ENCODE data around the gene KCNH1.

Gene KCNH1

GRCh38 chr1:210707300-210708240, 426.4 kb downstream of the KCNH1 start:
- DNase-seq: no peak

DNA sequence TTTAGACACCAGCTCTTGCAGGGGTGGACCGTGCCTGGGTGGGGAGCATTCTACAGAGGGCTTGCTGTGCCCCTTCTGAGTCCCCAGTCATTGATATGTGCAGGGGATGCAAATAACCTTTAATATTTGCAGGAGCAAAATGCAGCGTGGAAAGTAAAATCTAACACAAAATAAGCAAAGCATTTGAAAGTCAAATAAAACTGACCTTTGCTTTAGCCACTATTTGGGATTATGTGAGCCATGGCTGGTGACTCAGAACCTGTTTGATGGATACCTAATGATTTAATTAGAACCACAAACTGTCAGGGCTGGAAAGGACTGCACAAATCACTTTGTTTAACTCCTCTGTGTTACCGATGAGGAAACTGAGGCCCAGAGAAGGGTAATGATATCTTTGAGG, 427.7 kb downstream of the KCNH1 start:
- no peak for DNase-seq

GRCh38 chr1:210705086-210705485, 428.9 kb downstream of the KCNH1 start:
- no peak for DNase-seq

- DNase-seq: no peak
These were observed 430.4 kb downstream of the KCNH1 start for GRCh38 chr1:210703593-210703992.

- DNase-seq: no peak
These were observed 431.4 kb downstream of the KCNH1 start for GRCh38 chr1:210702506-210702905.

- no peak for DNase-seq
These were observed 433.4 kb downstream of the KCNH1 start for GRCh38 chr1:210700511-210700910.

GRCh38 chr1:210700083-210700482, 433.9 kb downstream of the KCNH1 start:
- no peak for DNase-seq

DNA sequence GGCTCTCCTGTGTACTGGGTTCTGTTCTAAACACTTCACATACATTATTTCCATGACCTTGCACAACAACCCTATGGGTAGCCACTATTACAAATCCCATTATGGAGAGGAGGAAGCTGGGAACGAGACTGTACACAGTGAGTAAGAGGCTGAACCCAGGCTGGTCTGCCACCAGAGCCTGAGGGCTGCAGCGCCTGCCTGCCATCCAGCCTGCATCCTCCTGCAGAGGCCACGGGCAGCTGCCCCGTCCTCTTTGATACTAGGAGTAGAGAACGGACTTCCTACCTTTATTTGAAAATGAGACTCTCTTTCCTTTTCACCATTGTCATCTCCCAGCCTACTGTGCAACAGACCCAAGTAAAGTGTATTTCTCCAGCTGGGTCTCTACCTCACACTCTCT, 435.3 kb downstream of the KCNH1 start:
- DNase-seq: no peak

DNA sequence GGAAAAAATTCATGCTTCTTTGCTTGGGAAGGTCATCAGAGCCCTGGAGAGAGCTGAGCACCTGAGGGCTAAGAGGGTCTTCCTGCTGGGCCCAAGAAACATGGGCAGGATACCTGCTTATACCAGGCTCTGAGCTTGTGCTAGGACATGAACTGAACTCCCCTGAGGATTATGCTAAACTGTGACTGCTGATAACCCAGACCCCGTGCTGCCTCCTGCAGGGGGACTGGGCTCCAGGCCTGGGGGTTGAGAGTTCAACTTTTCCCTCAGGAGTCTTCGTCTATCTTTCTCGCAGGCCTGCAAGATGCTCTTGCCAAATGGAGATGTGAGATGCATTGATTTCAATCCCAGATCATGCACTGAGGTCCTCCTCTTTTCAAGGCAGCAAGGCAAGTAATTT, 436.8 kb downstream of the KCNH1 start:
- DNase-seq: no peak

DNA sequence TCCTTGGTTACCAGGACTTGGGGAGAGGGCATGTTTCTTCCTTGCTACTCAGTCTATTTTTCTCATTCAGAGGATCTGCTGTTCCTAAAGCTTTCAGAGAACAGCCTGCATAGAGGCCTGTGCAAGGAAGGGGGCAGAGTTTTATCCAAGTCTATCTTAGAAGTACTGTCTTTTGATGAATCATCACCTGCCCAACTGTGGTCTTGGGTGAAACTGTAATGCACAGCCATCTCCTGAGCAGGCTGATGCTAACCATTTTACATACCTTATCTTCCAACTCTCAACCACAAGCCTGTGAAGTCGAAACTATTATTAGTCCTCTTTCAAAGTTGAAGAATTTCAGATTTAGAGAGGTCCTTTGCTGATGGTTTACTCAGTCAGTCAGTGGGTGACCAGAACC, 437.2 kb downstream of the KCNH1 start:
- no peak for DNase-seq

DNA sequence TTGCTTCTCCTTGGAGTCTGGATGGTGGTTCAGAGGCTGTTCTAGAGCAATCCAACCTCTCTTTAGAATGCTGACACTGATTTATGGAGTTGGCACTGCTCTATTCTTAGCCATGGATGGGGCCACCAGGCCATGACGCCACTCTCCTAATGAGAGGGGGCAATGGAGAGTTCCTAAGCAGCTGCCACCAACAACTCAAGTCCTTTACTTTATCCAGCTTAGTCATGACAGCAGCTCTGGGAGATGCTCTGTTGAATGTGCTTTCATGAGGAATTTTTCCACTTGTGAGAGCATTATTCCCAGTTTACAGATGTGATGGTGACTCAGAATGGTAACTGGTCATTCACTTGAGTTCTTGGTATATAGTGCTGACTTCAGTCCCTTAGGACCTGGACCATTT, 438.9 kb downstream of the KCNH1 start:
- DNase-seq: no peak

DNA sequence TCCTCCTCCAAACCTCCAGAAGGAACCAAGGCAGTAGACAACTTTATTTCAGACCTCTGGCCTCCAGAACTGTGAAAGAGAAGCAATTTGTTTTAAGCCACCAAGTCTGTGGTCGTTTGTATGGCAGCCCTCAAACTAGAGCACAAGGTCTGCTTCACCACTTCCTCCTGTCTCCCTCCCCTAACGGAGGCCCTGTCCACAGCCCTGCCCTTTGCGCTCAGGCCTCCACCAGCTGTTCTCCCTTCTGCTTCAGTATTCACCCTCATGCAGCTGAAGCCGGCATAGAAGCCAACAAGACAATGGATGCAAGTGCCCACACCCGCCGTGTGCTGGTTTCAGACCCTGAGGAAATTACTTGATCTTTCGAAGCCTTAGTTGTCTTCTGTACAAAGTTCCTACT, 441.2 kb downstream of the KCNH1 start:
- no peak for DNase-seq

DNA sequence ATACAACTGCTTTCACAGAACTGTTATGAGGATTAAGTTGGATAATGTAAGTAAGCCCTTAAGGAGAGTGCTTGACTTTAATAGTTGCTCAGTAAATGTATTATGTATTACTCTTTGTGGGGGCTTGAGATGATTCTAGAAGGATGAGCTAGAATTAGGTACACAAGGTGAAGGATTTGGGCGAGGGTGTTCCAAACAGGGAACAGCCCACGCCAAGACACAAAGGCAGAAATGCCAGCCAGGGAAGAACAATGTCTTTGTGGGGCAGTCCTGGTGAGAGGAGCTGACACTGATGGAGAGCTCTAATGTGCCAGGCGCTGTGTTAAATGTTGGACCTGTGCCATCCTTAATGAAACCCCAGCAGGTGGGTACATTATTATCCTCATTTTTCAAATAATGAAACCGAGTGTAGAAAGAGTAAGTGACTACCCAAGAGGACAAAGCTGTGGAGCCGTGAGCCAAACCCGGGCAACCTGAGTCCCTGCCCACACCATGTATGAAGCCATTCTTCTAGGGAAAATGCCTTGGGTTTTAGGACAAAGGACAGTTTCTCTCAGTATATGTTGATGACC, 442.8 kb downstream of the KCNH1 start:
- no peak for DNase-seq

- DNase-seq: no peak
These were observed 443.7 kb downstream of the KCNH1 start for GRCh38 chr1:210690236-210690635.

- no peak for DNase-seq
These were observed 444.1 kb downstream of the KCNH1 start for GRCh38 chr1:210689826-210690225.

DNA sequence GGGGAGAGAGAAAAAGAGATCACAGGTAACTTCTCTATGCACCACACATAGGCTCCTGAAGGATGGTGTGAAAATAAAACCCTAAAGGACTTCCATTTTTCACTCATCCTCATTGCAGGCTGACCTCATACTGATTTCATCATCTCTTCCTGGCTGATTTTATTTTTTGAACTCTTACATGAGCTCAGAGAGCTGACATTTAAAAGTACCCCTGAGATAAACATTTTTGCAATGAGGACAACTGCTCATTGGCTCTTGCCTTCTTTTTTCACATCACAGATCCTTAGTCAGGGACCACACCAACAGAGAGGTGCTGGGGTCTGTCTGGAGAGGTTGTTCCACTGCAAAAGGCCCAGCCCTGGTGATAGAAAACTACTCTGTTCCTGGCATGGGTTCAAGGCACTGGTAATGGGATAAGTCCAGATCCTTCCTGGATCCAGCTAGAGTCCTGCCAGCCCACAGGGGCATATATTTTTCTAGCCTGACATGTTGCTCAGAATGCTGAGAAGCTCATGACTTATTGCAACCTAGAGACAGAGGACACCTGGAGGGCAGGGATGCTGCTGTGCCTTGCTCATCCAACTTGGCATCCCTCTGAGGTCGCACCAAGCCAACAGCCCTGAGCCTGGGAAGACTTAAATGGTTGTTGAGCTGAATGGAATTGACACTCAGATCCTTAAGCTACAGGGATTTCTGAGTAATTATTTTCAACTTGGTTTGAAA, 445.3 kb downstream of the KCNH1 start:
- no peak for DNase-seq

- no peak for DNase-seq
These were observed 446.2 kb downstream of the KCNH1 start for GRCh38 chr1:210687582-210688279.

DNA sequence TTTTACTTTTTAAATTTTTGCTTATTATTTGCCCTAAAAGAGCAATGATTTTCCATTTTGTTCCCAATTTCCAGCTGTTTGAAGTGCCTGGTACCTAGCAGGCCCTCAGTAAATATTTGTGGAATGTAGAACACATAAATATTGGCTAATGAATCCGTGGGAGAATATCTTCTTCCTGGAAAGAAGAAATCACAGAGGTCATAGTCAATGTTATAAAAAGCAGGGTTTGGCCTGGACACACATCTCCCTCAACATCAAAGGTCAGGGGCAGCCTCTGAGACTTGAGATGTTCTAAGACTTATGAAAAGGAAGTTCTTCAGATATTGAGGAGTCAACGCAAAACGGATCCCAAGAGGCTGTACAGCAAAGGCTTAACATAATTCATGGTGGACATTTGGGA, 447.1 kb downstream of the KCNH1 start:
- DNase-seq: no peak

DNA sequence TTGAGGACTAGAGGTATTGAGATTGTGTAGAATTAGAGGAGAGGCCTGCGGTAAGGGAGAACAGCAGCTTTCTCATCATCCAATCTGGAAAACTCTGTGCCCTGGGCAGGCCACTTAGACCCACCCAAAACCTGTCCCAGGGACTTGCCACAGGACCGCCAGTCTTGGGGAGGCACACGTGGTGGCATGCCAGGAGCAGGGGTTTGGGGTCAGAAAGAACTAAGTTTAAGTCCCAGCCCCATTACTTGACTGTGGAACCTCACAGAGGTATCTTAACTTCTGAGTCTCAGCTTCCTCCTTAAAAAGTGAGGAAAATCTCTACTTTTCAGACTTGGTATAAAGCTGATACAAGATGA, 448.7 kb downstream of the KCNH1 start:
- no peak for DNase-seq

DNA sequence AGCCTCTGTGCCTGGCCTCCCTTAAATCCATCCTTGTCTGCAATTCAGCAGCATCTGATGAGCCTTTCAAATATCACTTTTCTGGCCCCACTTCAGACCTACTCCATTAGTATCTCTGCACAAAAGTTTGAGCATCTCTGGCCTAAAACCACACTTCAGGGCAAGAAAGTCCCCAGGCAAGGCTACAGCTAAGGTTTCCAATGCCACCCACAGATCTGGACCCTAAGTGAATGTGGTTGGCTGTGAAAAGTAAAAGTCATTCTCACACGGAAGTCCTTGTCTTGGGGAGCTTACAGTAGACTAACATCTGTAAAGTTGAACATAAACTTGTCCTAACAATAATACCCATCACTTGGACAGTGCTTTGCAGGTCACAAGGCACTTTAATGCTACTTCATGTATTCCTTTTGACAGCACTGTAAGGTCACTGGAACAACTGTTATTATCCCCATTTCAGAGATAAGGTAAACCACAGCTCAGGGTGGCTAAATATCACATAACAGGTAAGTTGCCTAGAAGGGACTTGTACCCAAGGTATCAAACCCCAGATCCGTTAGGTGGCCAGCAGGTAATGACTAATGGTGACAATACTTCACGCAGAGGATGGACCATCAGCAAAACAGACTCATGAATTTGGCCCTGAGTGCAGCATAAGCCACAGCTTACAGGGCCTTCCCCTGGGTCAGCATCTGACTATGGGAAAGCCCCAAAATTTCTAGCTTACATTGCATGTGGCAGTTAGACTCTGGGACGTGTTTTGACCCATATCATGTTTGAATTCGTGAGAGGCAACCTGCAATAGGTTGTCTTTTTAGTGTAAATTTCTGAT, 449.3 kb downstream of the KCNH1 start:
- no peak for DNase-seq

- DNase-seq: no peak
These were observed 450.4 kb downstream of the KCNH1 start for GRCh38 chr1:210683403-210684047.

DNA sequence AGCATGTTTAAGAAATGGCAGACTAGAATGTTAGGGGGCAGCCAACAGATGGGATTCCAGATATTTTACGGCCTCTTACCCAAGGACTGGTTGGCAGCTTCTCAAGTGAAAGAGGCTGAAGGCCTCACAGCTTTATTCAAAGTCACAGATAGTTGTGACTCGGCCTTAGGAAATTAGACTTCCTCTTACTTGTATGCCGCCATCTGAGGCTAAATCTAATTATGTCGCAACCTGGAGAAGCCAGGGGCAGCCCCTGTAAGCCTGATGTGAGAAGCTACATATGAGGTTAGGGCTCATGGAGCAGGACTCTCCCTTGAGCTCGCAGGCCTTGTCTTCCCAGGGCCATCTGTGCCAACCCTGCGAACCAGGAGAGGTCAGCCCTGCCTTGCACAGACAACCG, 452.8 kb downstream of the KCNH1 start:
- no peak for DNase-seq

Data from CD4-positive, alpha-beta T cell treated with Interleukin-17A for 1 hour (primary cell).